Measurements from ENCODE around the gene LGALS8.
"Not testable (repeated sequence)": the region's sequence is repeated elsewhere in the genome, so short reads cannot be mapped to it uniquely, and the experiment has no call there.

The LGALS8 gene

GRCh38 chr1:236523704-236524141 lies at the start of gene LGALS8:
TSS of gene LGALS8 (plus strand) at chr1:236523982. CDS start at chr1:236526071, 2,089 bp downstream.
- DNase-seq (ENCODE audit: low read depth in 2 of 3, low spot score in 2 of 3): peak; percentile 67 to 89 (median 86)

GRCh38 chr1:236476019-236476418 lies 47.8 kb upstream of the LGALS8 start:
- DNase-seq (ENCODE audit: low read depth in 2 of 3, low spot score in 2 of 3): no peak

- no peak for DNase-seq (ENCODE audit: low read depth in 2 of 3, low spot score in 2 of 3)
These were observed 42.9 kb upstream of the LGALS8 start for GRCh38 chr1:236480758-236481436.

- no peak for DNase-seq (ENCODE audit: low read depth in 2 of 3, low spot score in 2 of 3)
These were observed 39.3 kb upstream of the LGALS8 start for GRCh38 chr1:236484310-236484971.

GRCh38 chr1:236486356-236487002 lies 37.3 kb upstream of the LGALS8 start:
- no peak for DNase-seq (ENCODE audit: low read depth in 2 of 3, low spot score in 2 of 3)

GRCh38 chr1:236489161-236489560 lies 34.6 kb upstream of the LGALS8 start:
- not testable (repeated sequence) for DNase-seq (ENCODE audit: low read depth in 2 of 3, low spot score in 2 of 3)

GRCh38 chr1:236489710-236490377 lies 33.9 kb upstream of the LGALS8 start:
- DNase-seq (ENCODE audit: low read depth in 2 of 3, low spot score in 2 of 3): no peak

- no peak for DNase-seq (ENCODE audit: low read depth in 2 of 3, low spot score in 2 of 3)
These were observed 32.2 kb upstream of the LGALS8 start for GRCh38 chr1:236491469-236492136.

GRCh38 chr1:236492378-236492777 lies 31.4 kb upstream of the LGALS8 start:
- no peak for DNase-seq (ENCODE audit: low read depth in 2 of 3, low spot score in 2 of 3)

- DNase-seq (ENCODE audit: low read depth in 2 of 3, low spot score in 2 of 3): no peak
These were observed 29.7 kb upstream of the LGALS8 start for GRCh38 chr1:236494082-236494481.

- no peak for DNase-seq (ENCODE audit: low read depth in 2 of 3, low spot score in 2 of 3)
These were observed 29.0 kb upstream of the LGALS8 start for GRCh38 chr1:236494586-236495466.

GRCh38 chr1:236495467-236496112 lies 28.2 kb upstream of the LGALS8 start:
- DNase-seq (ENCODE audit: low read depth in 2 of 3, low spot score in 2 of 3): no peak

GRCh38 chr1:236497908-236498307 lies 25.9 kb upstream of the LGALS8 start:
- no peak for DNase-seq (ENCODE audit: low read depth in 2 of 3, low spot score in 2 of 3)

- DNase-seq (ENCODE audit: low read depth in 2 of 3, low spot score in 2 of 3): no peak
These were observed 22.7 kb upstream of the LGALS8 start for GRCh38 chr1:236501093-236501492.

GRCh38 chr1:236502579-236502971 lies 21.2 kb upstream of the LGALS8 start:
- no peak for DNase-seq (ENCODE audit: low read depth in 2 of 3, low spot score in 2 of 3)

- DNase-seq (ENCODE audit: low read depth in 2 of 3, low spot score in 2 of 3): no peak
These were observed 20.7 kb upstream of the LGALS8 start for GRCh38 chr1:236502972-236503639.

- DNase-seq (ENCODE audit: low read depth in 2 of 3, low spot score in 2 of 3): not testable (repeated sequence)
These were observed 19.4 kb upstream of the LGALS8 start for GRCh38 chr1:236504338-236504737.

GRCh38 chr1:236507022-236507700 lies 16.6 kb upstream of the LGALS8 start:
- DNase-seq (ENCODE audit: low read depth in 2 of 3, low spot score in 2 of 3): no peak

All from activated CD8-positive, alpha-beta memory T cell treated with anti-CD3 and anti-CD28 coated beads for 48 hours (primary cell).